ENCODE measurements around the gene GRK2. TPM values are rescaled to one million over a fixed set of nuclear protein-coding genes. Genes with fewer than 3 reads are reported as not detected.

GRK2 gene
- total and polyA plus RNA-seq, 10 donors: 119 to 301 (median 261) TPM

- no peaks in the 10 kb centered on the region for H3K9me3 ChIP-seq
- H3K4me1 ChIP-seq: peaks cover 12 to 55% (median 33%) of the 10 kb centered on the region in 6 donors
- H3K27me3 ChIP-seq (replicated peaks in 1 of 7): no peaks in the 10 kb centered on the region
- H3K36me3 ChIP-seq: peaks cover 0 to 60% (median 42%) of the 10 kb centered on the region in 6 donors
- peak overlapping the region in 7 of 8 donors; percentile 70 to 91 (median 78) for H3K4me3 ChIP-seq
- H3K27ac ChIP-seq: peak overlapping the region in 4 of 8 donors; percentile 88 to 96 (median 90)
- 86 to 94% (median 90%) methylated on average over 14 of the region's 14 CpGs for WGBS, 5 donors
- TF ChIP-seq POLR2A (IDR thresholded peaks at IDR 0.05): no peak
- no peak for TF ChIP-seq CTCF (IDR thresholded peaks at IDR 0.05 in 8 of 11, conservative IDR thresholded peaks at IDR 0.05 in 3 of 11)
- TF ChIP-seq POLR2AphosphoS5 (IDR thresholded peaks at IDR 0.05): no peak
- peak; percentile 69 for DNase-seq
- intact Hi-C loops (cut with DNase I; ENCODE audit: low total_unique reads): no loop called here
Measured at GRCh38 chr11:67304511-67305113, 38.3 kb downstream of the GRK2 start.

- no peaks in the 10 kb centered on the region for H3K27me3 ChIP-seq (replicated peaks in 1 of 7)
- WGBS, 5 donors: 86 to 94% (median 92%) methylated on average over 19 of the region's 19 CpGs
- DNase-seq: peak; percentile 63
- no peak overlapping the region for H3K4me3 ChIP-seq
- no peak overlapping the region for H3K27ac ChIP-seq
- intact Hi-C loops (cut with DNase I; ENCODE audit: low total_unique reads): no loop called here
- TF ChIP-seq CTCF (IDR thresholded peaks at IDR 0.05 in 8 of 11, conservative IDR thresholded peaks at IDR 0.05 in 3 of 11): no peak
- TF ChIP-seq POLR2AphosphoS5 (IDR thresholded peaks at IDR 0.05): no peak
- no peak for TF ChIP-seq POLR2A (IDR thresholded peaks at IDR 0.05)
- H3K36me3 ChIP-seq: peaks cover 0 to 60% (median 24%) of the 10 kb centered on the region in 6 donors
- no peaks in the 10 kb centered on the region for H3K9me3 ChIP-seq
- H3K4me1 ChIP-seq: peaks cover 12 to 55% (median 28%) of the 10 kb centered on the region in 6 donors
Measured at GRCh38 chr11:67306769-67307544, 40.7 kb downstream of the GRK2 start.

GRCh38 chr11:67307545-67308001 is 41.3 kb downstream of the GRK2 start:
- TF ChIP-seq CTCF (IDR thresholded peaks at IDR 0.05 in 8 of 11, conservative IDR thresholded peaks at IDR 0.05 in 3 of 11) (no peak), POLR2A (IDR thresholded peaks at IDR 0.05) (no peak), POLR2AphosphoS5 (IDR thresholded peaks at IDR 0.05) (no peak)
- intact Hi-C loops (cut with DNase I; ENCODE audit: low total_unique reads): no loop called here
- Histone ChIP-seq H3K4me3 (no peak overlapping the region), H3K4me1 (peaks cover 10 to 55% (median 27%) of the 10 kb centered on the region in 6 donors), H3K27me3 (replicated peaks in 1 of 7) (no peaks in the 10 kb centered on the region), H3K27ac (no peak overlapping the region), H3K9me3 (no peaks in the 10 kb centered on the region), H3K36me3 (peaks cover 0 to 55% (median 19%) of the 10 kb centered on the region in 6 donors)
- 85 to 94% (median 91%) methylated on average over 9 to 12 of the region's 12 CpGs for WGBS, 5 donors
- DNase-seq: peak; percentile 65

All from spleen (tissue), 11 donors.